HCT116 (cell line): ENCODE results near the gene DPF1.

Experiments used
- CBX3 ChIP-seq: IDR thresholded peaks from 2 replicates; pipeline ENCODE4 v1.6.1; 2012; ENCODE audit warnings: low read depth
- CEBPB ChIP-seq: IDR thresholded peaks from 2 replicates; pipeline ENCODE4 v1.6.1; 2012; ENCODE audit warnings: low read depth
- EZH2 ChIP-seq: fragments of 200-600 bp; sonication (generic); IDR thresholded peaks from 2 replicates; pipeline ENCODE4 v1.6.1; 2017; ENCODE audit warnings: antibody characterized with exemption, mixed run types
- EZH2phosphoT487 ChIP-seq: fragments of 200-600 bp; IDR thresholded peaks from 2 replicates; pipeline ENCODE4 v1.6.1; 2018; ENCODE audit warnings: antibody characterized with exemption, borderline replicate concordance
- FOSL1 ChIP-seq: IDR thresholded peaks from 2 replicates; pipeline ENCODE4 v1.6.1; 2012; ENCODE audit warnings: low read depth
- JUND ChIP-seq: IDR thresholded peaks from 2 replicates; pipeline ENCODE4 v1.6.1; 2012
- POLR2A ChIP-seq: IDR thresholded peaks from 2 replicates; pipeline ENCODE4 v1.7.0; 2011; ENCODE audit warnings: borderline replicate concordance; ENCODE audit not compliant: insufficient read depth, insufficient read length; ENCODE audit errors: extremely low read depth
- POLR2AphosphoS5 ChIP-seq: IDR thresholded peaks from 2 replicates; pipeline ENCODE4 v1.6.1; 2011; ENCODE audit warnings: mild to moderate bottlenecking, low read depth, low read length, moderate library complexity
- RAD21 ChIP-seq: IDR thresholded peaks from 2 replicates; pipeline ENCODE4 v1.6.1; 2012; ENCODE audit warnings: low read depth, mild to moderate bottlenecking
- SRF ChIP-seq: IDR thresholded peaks from 2 replicates; pipeline ENCODE4 v1.6.1; 2012; ENCODE audit warnings: low read depth
- TF ChIP-seq, protein P1 (sequence below), 3 experiments: fragments of 200-600 bp in 1 of 3; sonication (generic) in 1 of 3; IDR thresholded peaks in 2 of 3; conservative IDR thresholded peaks in 1 of 3; 2 replicates each; pipeline ENCODE4 v1.5.1; 2012 to 2017; ENCODE audit warnings: low read depth in 2 of 3, low read length in 2 of 3, antibody characterized with exemption in 1 of 3, borderline replicate concordance in 1 of 3, control low read depth in 1 of 3, mild to moderate bottlenecking in 1 of 3, mixed read lengths in 1 of 3, mixed run types in 1 of 3, moderate library complexity in 1 of 3; ENCODE audit not compliant: insufficient read depth in 1 of 3
- TF ChIP-seq, protein P2 (sequence below): IDR thresholded peaks from 2 replicates; pipeline ENCODE4 v1.6.1; 2012; ENCODE audit warnings: low read depth

DNA sequence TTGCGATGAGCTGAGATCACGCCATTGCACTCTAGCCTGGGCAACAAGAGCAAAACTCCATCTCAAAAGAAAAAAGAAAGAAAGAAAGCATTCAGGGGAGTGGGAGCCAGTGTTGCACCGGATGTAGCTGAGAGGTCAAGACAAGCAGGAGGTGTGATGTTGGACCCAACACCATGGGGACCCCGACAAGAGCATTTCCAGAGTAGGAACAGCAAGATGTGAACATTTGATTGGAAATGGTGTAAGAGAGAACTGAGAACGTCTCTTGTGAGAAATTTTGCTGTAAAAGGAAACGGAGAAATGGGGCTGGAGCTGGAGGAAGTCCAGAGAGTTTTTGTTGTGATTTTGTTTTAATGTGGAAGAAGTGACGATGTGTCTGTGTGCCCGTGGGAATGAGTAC, 15.8 kb upstream of the DPF1 start:
- TF ChIP-seq, protein P1, sequence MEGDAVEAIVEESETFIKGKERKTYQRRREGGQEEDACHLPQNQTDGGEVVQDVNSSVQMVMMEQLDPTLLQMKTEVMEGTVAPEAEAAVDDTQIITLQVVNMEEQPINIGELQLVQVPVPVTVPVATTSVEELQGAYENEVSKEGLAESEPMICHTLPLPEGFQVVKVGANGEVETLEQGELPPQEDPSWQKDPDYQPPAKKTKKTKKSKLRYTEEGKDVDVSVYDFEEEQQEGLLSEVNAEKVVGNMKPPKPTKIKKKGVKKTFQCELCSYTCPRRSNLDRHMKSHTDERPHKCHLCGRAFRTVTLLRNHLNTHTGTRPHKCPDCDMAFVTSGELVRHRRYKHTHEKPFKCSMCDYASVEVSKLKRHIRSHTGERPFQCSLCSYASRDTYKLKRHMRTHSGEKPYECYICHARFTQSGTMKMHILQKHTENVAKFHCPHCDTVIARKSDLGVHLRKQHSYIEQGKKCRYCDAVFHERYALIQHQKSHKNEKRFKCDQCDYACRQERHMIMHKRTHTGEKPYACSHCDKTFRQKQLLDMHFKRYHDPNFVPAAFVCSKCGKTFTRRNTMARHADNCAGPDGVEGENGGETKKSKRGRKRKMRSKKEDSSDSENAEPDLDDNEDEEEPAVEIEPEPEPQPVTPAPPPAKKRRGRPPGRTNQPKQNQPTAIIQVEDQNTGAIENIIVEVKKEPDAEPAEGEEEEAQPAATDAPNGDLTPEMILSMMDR (IDR thresholded peaks at IDR 0.05 in 2 of 3, conservative IDR thresholded peaks at IDR 0.05 in 1 of 3; ENCODE audit: borderline replicate concordance in 1 of 3, insufficient read depth in 1 of 3, low read depth in 2 of 3, low read length in 2 of 3) = no peak
- no peak for TF ChIP-seq POLR2A
- TF ChIP-seq FOSL1 = no peak
- TF ChIP-seq CBX3 = no peak
- no peak for TF ChIP-seq SRF
- TF ChIP-seq EZH2phosphoT487 = no peak
- TF ChIP-seq EZH2 = no peak
- TF ChIP-seq, protein P2, sequence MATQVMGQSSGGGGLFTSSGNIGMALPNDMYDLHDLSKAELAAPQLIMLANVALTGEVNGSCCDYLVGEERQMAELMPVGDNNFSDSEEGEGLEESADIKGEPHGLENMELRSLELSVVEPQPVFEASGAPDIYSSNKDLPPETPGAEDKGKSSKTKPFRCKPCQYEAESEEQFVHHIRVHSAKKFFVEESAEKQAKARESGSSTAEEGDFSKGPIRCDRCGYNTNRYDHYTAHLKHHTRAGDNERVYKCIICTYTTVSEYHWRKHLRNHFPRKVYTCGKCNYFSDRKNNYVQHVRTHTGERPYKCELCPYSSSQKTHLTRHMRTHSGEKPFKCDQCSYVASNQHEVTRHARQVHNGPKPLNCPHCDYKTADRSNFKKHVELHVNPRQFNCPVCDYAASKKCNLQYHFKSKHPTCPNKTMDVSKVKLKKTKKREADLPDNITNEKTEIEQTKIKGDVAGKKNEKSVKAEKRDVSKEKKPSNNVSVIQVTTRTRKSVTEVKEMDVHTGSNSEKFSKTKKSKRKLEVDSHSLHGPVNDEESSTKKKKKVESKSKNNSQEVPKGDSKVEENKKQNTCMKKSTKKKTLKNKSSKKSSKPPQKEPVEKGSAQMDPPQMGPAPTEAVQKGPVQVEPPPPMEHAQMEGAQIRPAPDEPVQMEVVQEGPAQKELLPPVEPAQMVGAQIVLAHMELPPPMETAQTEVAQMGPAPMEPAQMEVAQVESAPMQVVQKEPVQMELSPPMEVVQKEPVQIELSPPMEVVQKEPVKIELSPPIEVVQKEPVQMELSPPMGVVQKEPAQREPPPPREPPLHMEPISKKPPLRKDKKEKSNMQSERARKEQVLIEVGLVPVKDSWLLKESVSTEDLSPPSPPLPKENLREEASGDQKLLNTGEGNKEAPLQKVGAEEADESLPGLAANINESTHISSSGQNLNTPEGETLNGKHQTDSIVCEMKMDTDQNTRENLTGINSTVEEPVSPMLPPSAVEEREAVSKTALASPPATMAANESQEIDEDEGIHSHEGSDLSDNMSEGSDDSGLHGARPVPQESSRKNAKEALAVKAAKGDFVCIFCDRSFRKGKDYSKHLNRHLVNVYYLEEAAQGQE = no peak
- no peak for TF ChIP-seq CEBPB
- TF ChIP-seq JUND = no peak
- TF ChIP-seq RAD21 = no peak
- no peak for TF ChIP-seq POLR2AphosphoS5
